ENCODE results near the gene PIK3C2B.

- no peak for TF ChIP-seq CTCF (IDR thresholded peaks at IDR 0.05)
- TF ChIP-seq SIN3A (IDR thresholded peaks at IDR 0.05; ENCODE audit: borderline replicate concordance, insufficient read depth, low read depth, low read length): no peak
- TF ChIP-seq POLR2AphosphoS5 (IDR thresholded peaks at IDR 0.05; ENCODE audit: low read depth, low read length): no peak
- TF ChIP-seq TCF7L2 (IDR thresholded peaks at IDR 0.05; ENCODE audit: low read depth, low read length): no peak
Observed at GRCh38 chr1:204513117-204513716, 18.6 kb upstream of the PIK3C2B start.
